Activated naive CD8-positive, alpha-beta T cell treated with anti-CD3 and anti-CD28 coated beads, Interleukin-2, amount 50 U/mL, for 24 hours (primary cell): ENCODE results near the gene GOLGA1.

Source experiments
- ATAC-seq: fragments of 150-1000 bp; cut with Tn5 transposase; one replicate; pipeline ENCODE4 v1.10.0; 2021
- DNase-seq: peaks from one replicate; pipeline ENCODE4 v3.0.0; 2021
- H3K27ac Mint-ChIP-seq: one replicate; pipeline ENCODE4 v1.8.0; 2021; ENCODE audit warnings: mild to moderate bottlenecking, mixed read lengths
- H3K27me3 Mint-ChIP-seq: one replicate; pipeline ENCODE4 v1.8.0; 2021; ENCODE audit warnings: mixed read lengths
- H3K36me3 Mint-ChIP-seq: one replicate; pipeline ENCODE4 v1.8.0; 2021; ENCODE audit warnings: low read depth, mixed read lengths
- H3K4me1 Mint-ChIP-seq: one replicate; pipeline ENCODE4 v1.8.0; 2021; ENCODE audit warnings: mixed read lengths
- H3K4me3 Mint-ChIP-seq: one replicate; pipeline ENCODE4 v1.8.0; 2021; ENCODE audit warnings: mild to moderate bottlenecking, moderate library complexity, mixed read lengths
- H3K9me3 Mint-ChIP-seq: one replicate; pipeline ENCODE4 v1.8.0; 2021; ENCODE audit warnings: mixed read lengths

GOLGA1 gene

DNA sequence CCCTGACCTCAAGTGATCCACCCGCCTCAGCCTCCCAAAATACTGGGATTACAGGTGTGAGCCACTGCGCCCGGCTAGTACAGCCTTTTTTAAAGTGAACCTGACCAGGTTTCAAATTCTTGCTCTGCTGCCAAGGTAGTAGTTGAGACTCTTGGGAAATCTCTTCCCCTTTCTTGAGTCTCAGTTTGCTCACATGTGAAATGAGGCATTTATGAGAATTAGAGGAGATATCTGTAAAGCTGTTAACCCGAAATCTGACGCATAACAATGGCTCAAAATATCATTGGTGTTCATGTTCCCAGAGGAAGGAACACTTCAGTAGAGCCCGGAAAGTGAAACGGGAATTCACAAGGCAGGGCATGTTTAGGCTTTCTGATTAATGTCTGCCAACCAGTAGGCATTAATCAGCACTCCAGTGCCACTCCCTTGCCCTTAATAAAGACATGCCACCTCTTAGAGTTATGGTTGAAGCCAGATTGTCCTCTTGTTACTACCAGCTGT lies 77.5 kb downstream of the GOLGA1 start:
- Mint-ChIP-seq H3K36me3 (peaks cover 40% of the 10 kb centered on the region), H3K27me3 (no peaks in the 10 kb centered on the region), H3K9me3 (no peaks in the 10 kb centered on the region), H3K4me3 (peak overlapping the region; percentile 32), H3K4me1 (peaks cover 46% of the 10 kb centered on the region), H3K27ac (peak overlapping the region; percentile 72)
- ATAC-seq (no peak), DNase-seq (no peak)

DNA sequence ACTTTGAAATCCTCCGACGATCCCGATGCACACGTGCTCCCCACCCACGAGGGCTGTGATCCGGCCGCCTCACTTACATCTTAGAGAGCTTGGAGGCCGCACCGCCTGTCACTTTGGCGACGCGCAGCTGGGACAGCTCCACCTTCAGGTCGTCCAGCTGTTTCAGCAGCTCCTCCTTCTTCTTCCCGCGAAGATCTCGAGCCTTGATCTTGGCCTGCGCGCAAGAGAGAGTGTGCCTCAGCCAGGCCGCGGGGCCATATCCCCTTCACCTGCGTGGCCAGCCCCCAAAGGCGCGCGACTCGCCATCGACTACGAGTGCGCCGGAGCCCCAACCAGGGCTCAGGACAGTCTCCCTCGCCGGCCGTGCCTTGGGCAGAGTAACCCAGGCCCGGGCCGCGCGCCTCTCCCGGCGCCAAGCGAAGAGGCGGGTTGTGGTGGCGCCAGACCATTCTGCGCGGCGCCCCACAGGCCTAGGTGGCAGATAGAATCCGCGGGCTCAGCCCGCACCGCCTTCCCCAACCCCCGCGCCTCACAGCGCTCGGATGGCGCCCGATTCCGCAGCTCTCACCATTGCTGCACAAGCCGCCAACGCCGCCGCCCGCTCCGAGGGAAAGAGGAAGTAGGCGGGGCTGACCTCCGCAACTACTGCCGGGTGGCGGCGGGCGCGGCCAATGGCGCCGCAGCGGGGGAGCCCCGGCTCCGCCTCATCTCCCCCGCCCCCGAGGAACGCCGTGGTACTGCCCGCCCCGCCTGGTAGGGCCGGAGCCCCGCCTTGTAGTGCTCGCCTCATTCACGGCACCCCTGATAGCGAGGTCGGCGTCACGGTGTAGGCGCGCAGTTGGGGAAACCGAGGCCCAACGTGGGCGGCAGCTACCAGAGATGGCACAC lies 79.3 kb downstream of the GOLGA1 start, which contains the start of the genes ARPC5L and RPL35:
TSS of gene ARPC5L (plus strand) at position 789 of the 888 bp plus-strand sequence. CDS start 7,161 bp downstream, outside the sequence.
TSS of gene RPL35 (minus strand) at position 616 of the 888 bp plus-strand sequence. CDS start at position 571, 45 bp downstream.
- Mint-ChIP-seq H3K4me3 (peak within 1 kb of the TSS; percentile 93), H3K27ac (peak within 1 kb of the TSS; percentile 97), H3K9me3 (no peaks in the 10 kb centered on the region), H3K27me3 (no peaks in the 10 kb centered on the region), H3K36me3 (peaks cover 47% of the 10 kb centered on the region), H3K4me1 (peaks cover 48% of the 10 kb centered on the region)
- peak; percentile 93 for ATAC-seq
- DNase-seq = peak; percentile 95

DNA sequence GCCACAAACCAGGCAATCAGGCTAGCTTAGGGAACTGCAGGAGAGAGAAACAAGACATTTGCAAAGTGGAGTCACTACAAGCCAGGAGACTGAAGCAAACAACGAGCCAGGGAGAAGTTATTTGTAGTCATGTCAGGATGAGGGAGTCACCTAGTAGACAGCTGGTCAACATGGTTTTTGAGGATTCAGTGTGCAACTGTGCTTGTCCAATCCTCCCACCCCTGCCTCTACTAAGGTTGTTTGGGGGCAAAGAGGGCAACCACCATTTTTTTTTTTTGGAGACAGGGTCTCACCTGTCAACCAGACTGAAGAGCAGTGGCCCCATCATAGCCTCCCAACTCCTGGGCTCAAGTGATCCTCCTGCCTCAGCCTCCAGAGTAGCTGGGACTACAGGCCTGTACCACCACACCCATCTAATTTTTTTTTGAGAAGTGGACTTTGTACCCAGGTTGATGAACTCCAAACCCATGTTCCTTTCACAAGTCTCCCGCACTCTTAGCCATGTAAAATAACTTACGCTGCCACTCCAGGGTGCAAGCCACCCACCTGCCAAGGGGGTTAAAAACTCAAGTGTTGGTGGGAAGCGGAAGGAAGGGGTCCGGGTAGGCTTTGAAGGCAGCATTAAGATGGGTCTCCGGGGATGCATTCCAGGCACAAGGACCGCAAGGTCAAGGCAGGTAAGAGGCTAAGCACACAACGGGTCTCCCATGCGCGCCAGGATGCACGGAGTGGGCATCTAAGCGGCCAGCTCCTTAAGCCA lies 80.1 kb downstream of the GOLGA1 start:
- H3K9me3 Mint-ChIP-seq = no peaks in the 10 kb centered on the region
- H3K4me3 Mint-ChIP-seq = peak overlapping the region; percentile 93
- peak overlapping the region; percentile 97 for H3K27ac Mint-ChIP-seq
- peaks cover 48% of the 10 kb centered on the region for H3K4me1 Mint-ChIP-seq
- DNase-seq = no peak
- ATAC-seq = no peak
- peaks cover 47% of the 10 kb centered on the region for H3K36me3 Mint-ChIP-seq
- no peaks in the 10 kb centered on the region for H3K27me3 Mint-ChIP-seq

GRCh38 chr9:124859803-124860581 lies 80.9 kb downstream of the GOLGA1 start:
- peak overlapping the region; percentile 93 for H3K4me3 Mint-ChIP-seq
- ATAC-seq (no peak), DNase-seq (no peak)
- H3K9me3 Mint-ChIP-seq = no peaks in the 10 kb centered on the region
- peak overlapping the region; percentile 97 for H3K27ac Mint-ChIP-seq
- H3K27me3 Mint-ChIP-seq = no peaks in the 10 kb centered on the region
- peaks cover 47% of the 10 kb centered on the region for H3K36me3 Mint-ChIP-seq
- peaks cover 48% of the 10 kb centered on the region for H3K4me1 Mint-ChIP-seq

DNA sequence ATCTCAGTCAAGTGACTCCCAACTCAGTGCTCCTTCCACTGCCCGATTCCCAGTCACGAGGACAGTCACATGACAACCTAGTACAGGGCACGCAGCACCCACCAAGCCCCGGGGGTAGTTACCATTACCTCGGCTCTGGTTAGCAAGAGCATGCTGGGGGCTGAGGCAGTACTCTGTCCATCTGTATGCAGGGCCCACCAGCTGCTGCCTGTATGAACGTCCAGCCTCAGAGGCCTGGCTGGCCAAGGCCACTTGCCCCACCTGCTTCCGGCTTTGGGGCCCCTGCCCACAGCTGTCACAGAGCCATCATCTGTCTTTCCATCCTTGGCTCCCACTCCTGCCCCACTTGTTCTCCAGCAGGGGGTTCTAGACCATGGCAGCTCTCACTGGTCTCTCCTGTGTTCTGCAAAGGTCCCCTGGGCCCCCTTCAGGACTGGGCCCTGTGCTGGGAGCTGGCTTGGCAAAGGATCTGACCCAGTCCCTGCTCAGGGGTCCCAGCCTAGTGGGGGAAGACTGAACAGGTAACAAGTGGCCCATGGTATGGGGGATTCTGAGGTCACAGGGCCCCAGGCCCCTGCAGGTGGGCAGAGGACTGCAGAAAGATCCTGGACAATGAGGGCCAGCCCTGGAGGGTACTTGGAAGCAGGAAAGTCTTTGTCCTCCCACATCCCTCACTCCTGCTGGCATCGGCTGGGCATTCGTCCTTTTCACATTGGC lies 82.4 kb downstream of the GOLGA1 start:
- ATAC-seq (no peak), DNase-seq (peak; percentile 9)
- Mint-ChIP-seq H3K27me3 (no peaks in the 10 kb centered on the region), H3K4me1 (peaks cover 45% of the 10 kb centered on the region), H3K4me3 (peak overlapping the region; percentile 93), H3K9me3 (no peaks in the 10 kb centered on the region), H3K36me3 (peaks cover 47% of the 10 kb centered on the region), H3K27ac (peak overlapping the region; percentile 97)

GRCh38 chr9:124857533-124858162 lies 83.2 kb downstream of the GOLGA1 start:
- peak overlapping the region; percentile 76 for H3K27ac Mint-ChIP-seq
- peaks cover 47% of the 10 kb centered on the region for H3K36me3 Mint-ChIP-seq
- no peaks in the 10 kb centered on the region for H3K9me3 Mint-ChIP-seq
- peak overlapping the region; percentile 36 for H3K4me3 Mint-ChIP-seq
- H3K27me3 Mint-ChIP-seq = no peaks in the 10 kb centered on the region
- ATAC-seq (no peak), DNase-seq (peak; percentile 8)
- H3K4me1 Mint-ChIP-seq = peaks cover 44% of the 10 kb centered on the region

- H3K9me3 Mint-ChIP-seq = no peaks in the 10 kb centered on the region
- no peak overlapping the region for H3K4me3 Mint-ChIP-seq
- H3K27ac Mint-ChIP-seq = peak overlapping the region; percentile 15
- ATAC-seq = peak; percentile 22
- peaks cover 4% of the 10 kb centered on the region for H3K27me3 Mint-ChIP-seq
- H3K36me3 Mint-ChIP-seq = peaks cover 44% of the 10 kb centered on the region
- H3K4me1 Mint-ChIP-seq = peaks cover 41% of the 10 kb centered on the region
- peak; percentile 42 for DNase-seq
Measured at GRCh38 chr9:124855944-124856765, 84.7 kb downstream of the GOLGA1 start.

GRCh38 chr9:124855566-124855943 lies 85.3 kb downstream of the GOLGA1 start:
- DNase-seq = peak; percentile 14
- peaks cover 38% of the 10 kb centered on the region for H3K36me3 Mint-ChIP-seq
- H3K27me3 Mint-ChIP-seq = peaks cover 5% of the 10 kb centered on the region
- ATAC-seq = no peak
- H3K4me3 Mint-ChIP-seq = no peak overlapping the region
- H3K4me1 Mint-ChIP-seq = peaks cover 40% of the 10 kb centered on the region
- H3K9me3 Mint-ChIP-seq = no peaks in the 10 kb centered on the region
- peak overlapping the region; percentile 50 for H3K27ac Mint-ChIP-seq

DNA sequence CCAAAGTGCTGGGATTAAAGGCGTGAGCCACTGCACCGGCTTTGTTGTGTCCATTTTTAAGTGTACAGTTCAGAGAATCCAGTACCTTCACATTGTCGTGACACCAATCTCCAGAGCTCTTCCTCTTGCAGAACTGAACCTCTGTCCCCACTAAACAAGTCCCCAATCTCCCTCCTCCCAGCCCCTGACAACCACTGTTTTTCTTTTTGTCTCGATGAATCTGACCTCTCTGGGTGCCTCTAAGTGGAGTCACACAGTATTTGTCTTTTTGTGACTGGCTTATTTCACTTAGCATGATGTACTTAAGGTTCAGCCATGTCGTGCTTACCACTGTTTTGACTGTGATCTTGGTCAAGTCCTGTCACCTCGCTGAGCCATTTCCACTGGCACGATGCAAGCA lies 86.1 kb downstream of the GOLGA1 start:
- DNase-seq = no peak
- peaks cover 33% of the 10 kb centered on the region for H3K4me1 Mint-ChIP-seq
- H3K36me3 Mint-ChIP-seq = peaks cover 30% of the 10 kb centered on the region
- no peak for ATAC-seq
- no peak overlapping the region for H3K4me3 Mint-ChIP-seq
- peaks cover 8% of the 10 kb centered on the region for H3K27me3 Mint-ChIP-seq
- H3K9me3 Mint-ChIP-seq = no peaks in the 10 kb centered on the region
- peak overlapping the region; percentile 50 for H3K27ac Mint-ChIP-seq

DNA sequence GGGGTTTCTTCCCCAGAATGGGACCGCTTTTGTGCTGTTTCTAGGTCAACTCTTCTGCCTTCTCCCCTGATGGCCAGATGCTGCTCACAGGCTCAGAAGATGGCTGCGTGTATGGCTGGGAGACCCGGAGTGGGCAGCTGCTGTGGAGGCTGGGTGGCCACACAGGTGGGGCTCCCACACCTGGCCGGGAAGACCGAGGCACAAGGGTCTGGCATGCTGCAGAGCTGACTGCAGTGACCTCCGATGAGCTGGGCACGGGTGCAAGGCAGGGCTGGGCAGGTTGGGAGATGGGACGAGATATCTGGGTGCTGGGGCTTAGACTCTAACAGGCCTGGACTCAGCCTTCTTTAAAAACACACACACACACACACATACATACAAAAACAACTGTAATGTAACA lies 86.7 kb downstream of the GOLGA1 start:
- Mint-ChIP-seq H3K4me1 (peaks cover 26% of the 10 kb centered on the region), H3K27me3 (peaks cover 13% of the 10 kb centered on the region), H3K27ac (no peak overlapping the region), H3K36me3 (peaks cover 24% of the 10 kb centered on the region), H3K4me3 (no peak overlapping the region), H3K9me3 (no peaks in the 10 kb centered on the region)
- DNase-seq (peak; percentile 7), ATAC-seq (no peak)

DNA sequence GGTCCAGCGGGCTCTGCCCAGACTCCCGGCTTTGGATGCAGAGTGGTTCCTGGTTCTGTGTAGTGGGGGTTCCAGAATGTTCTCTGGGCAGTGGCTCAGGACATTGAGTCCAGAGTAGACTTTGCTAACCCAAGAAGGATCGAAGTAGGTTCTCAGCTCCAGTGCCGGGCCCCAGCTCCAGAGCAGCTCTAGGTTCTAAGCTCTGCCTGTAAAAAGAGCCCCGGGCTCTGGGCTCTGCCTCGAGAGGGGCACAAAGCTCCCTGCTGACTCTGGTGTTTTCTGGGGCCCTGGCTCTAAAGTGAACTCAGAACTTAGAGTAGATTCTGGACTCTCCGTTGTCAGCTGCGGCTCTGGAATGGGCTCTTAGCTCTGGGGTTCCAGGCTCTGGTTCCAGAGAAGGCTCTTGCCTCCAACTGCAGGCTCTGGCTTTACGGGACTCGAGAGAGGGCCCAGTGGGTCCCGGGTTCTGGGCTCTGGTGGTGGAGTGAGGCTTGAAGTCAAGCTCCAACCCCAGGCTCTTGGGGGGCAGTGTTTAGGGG lies 87.2 kb downstream of the GOLGA1 start:
- no peak for ATAC-seq
- H3K4me1 Mint-ChIP-seq = peaks cover 21% of the 10 kb centered on the region

GRCh38 chr9:124852829-124853531 lies 87.9 kb downstream of the GOLGA1 start, which contains the start of gene WDR38:
Gene WDR38 (plus strand): TSS chr9:124853460. CDS start chr9:124853532, 72 bp downstream.
- Mint-ChIP-seq H3K27me3 (peaks cover 13% of the 10 kb centered on the region), H3K9me3 (no peaks in the 10 kb centered on the region), H3K36me3 (peaks cover 12% of the 10 kb centered on the region), H3K4me3 (peak within 1 kb of the TSS; percentile 50), H3K27ac (peak within 1 kb of the TSS; percentile 22), H3K4me1 (peaks cover 14% of the 10 kb centered on the region)
- DNase-seq (peak; percentile 82), ATAC-seq (peak; percentile 82)

More for the DNA sequence above, 87.2 kb downstream of the GOLGA1 start:
- H3K4me3 Mint-ChIP-seq = no peak overlapping the region
- peak overlapping the region; percentile 22 for H3K27ac Mint-ChIP-seq
- H3K27me3 Mint-ChIP-seq = peaks cover 13% of the 10 kb centered on the region
- H3K9me3 Mint-ChIP-seq = no peaks in the 10 kb centered on the region
- peaks cover 19% of the 10 kb centered on the region for H3K36me3 Mint-ChIP-seq
- peak; percentile 6 for DNase-seq
